Glutamatergic neuron (in vitro differentiated cells): ENCODE results near the gene ANKRD66. TPM values are rescaled to one million over a fixed set of nuclear protein-coding genes. Genes with fewer than 3 reads are reported as not detected.

Experiments used
- DNase-seq: peaks from one replicate; pipeline ENCODE4 v3.0.0; 2022
- H3K27ac Mint-ChIP-seq: one replicate; pipeline ENCODE4 v1.8.0; 2020; ENCODE audit warnings: mild to moderate bottlenecking, mixed read lengths, inconsistent platforms; ENCODE audit not compliant: unreplicated experiment
- H3K27me3 Mint-ChIP-seq: one replicate; pipeline ENCODE4 v1.8.0; 2020; ENCODE audit warnings: mild to moderate bottlenecking, moderate library complexity, mixed read lengths, inconsistent platforms; ENCODE audit not compliant: unreplicated experiment
- H3K36me3 Mint-ChIP-seq: one replicate; pipeline ENCODE4 v1.8.0; 2020; ENCODE audit warnings: mild to moderate bottlenecking, mixed read lengths, inconsistent platforms; ENCODE audit not compliant: unreplicated experiment
- H3K4me1 Mint-ChIP-seq: one replicate; pipeline ENCODE4 v1.8.0; 2020; ENCODE audit warnings: mild to moderate bottlenecking, low read depth, mixed read lengths, inconsistent platforms; ENCODE audit not compliant: unreplicated experiment
- H3K4me3 Mint-ChIP-seq: one replicate; pipeline ENCODE4 v1.8.0; 2020; ENCODE audit warnings: mild to moderate bottlenecking, mixed read lengths, inconsistent platforms; ENCODE audit not compliant: unreplicated experiment
- H3K9me3 Mint-ChIP-seq: one replicate; pipeline ENCODE4 v1.8.0; 2020; ENCODE audit warnings: mild to moderate bottlenecking, moderate library complexity, mixed read lengths, inconsistent platforms; ENCODE audit not compliant: unreplicated experiment
- total RNA-seq: library from RNA; stranded (reverse); fragmentation: NEBNext Ultra II Directional; extraction: Animal tissue kit (Norgen Biotek cat#: 25700); gene quantifications from one replicate; pipeline ENCODE4 v1.2.1, GENCODE V29; 2021; ENCODE audit not compliant: unreplicated experiment
- TF ChIP-seq, protein P1 (sequence below): fragments of 200-600 bp; sonication (generic); IDR thresholded peaks from one replicate; pipeline ENCODE4 v1.5.0; 2021; ENCODE audit not compliant: partially characterized antibody, unreplicated experiment

The ANKRD66 gene
- total RNA-seq, 1 donor from 2014 or later, result not detected

DNA sequence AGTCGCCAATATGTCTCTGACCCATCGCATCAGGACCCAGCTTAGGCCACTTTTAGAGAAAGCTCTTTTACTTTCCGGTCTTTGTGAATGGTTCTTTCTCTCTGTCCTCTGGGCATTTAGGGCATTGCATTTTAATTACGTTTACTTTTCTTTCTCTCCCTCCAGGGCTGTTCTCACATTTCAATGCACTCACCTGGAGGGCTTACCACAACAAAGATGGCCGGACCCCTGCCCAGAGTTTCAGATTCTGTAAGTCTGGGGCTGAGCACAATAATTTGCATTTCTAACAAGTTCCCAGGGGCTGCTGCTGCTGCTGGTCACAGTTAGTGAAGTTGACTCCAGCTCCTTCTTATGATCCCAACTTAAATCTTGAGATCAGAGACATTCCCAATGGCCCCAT lies 3.0 kb downstream of the ANKRD66 start:
- no peak overlapping the region for H3K4me3 Mint-ChIP-seq
- H3K27ac Mint-ChIP-seq, result no peak overlapping the region
- H3K27me3 Mint-ChIP-seq, result no peaks in the 10 kb centered on the region
- H3K36me3 Mint-ChIP-seq, result no peaks in the 10 kb centered on the region
- TF ChIP-seq, protein P1, sequence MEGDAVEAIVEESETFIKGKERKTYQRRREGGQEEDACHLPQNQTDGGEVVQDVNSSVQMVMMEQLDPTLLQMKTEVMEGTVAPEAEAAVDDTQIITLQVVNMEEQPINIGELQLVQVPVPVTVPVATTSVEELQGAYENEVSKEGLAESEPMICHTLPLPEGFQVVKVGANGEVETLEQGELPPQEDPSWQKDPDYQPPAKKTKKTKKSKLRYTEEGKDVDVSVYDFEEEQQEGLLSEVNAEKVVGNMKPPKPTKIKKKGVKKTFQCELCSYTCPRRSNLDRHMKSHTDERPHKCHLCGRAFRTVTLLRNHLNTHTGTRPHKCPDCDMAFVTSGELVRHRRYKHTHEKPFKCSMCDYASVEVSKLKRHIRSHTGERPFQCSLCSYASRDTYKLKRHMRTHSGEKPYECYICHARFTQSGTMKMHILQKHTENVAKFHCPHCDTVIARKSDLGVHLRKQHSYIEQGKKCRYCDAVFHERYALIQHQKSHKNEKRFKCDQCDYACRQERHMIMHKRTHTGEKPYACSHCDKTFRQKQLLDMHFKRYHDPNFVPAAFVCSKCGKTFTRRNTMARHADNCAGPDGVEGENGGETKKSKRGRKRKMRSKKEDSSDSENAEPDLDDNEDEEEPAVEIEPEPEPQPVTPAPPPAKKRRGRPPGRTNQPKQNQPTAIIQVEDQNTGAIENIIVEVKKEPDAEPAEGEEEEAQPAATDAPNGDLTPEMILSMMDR, result no peak
- no peaks in the 10 kb centered on the region for H3K9me3 Mint-ChIP-seq
- no peak for DNase-seq
- no peaks in the 10 kb centered on the region for H3K4me1 Mint-ChIP-seq

DNA sequence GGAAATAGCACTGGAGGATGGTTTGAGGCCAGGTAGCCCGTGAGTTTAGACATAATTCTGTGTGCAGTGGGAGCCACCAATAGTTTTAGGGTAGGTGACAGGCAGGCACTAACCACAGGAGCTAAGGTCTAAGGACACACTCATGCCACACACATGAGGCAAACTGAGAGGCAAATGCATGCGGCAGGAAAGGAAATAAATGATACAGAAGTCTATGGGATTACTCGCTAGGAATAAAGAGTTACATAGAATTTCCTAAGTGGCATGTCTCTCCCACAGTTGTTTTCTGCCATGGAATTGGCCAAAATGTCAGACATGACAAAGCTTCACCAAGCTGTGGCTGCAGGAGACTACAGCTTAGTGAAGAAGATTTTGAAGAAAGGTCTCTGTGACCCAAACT lies 4.9 kb downstream of the ANKRD66 start:
- DNase-seq, result no peak
- Mint-ChIP-seq H3K36me3 (no peaks in the 10 kb centered on the region), H3K9me3 (no peaks in the 10 kb centered on the region), H3K4me1 (no peaks in the 10 kb centered on the region), H3K27me3 (no peaks in the 10 kb centered on the region), H3K4me3 (no peak overlapping the region), H3K27ac (no peak overlapping the region)
- TF ChIP-seq, protein P1, result no peak

DNA sequence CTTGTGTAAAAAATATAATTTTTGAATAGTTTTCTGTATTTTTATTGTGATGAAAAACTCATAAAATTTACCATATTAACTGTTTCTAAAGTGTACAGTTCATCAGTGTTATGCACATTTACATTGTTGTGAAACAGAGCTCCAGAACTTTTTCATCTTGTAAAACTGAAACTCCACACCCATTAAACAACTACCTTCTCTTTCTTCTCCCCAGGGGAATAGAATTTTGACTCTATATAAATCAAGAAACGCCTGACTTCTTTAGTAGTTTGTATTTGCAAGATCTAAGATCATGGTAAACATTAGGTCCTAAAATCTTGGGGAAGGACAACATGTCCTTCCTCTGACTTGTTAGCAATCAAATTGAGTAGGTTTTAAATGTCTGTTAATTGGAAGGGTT lies 9.1 kb downstream of the ANKRD66 start:
- Mint-ChIP-seq H3K4me3 (no peak overlapping the region), H3K27ac (no peak overlapping the region), H3K27me3 (no peaks in the 10 kb centered on the region), H3K36me3 (no peaks in the 10 kb centered on the region), H3K9me3 (no peaks in the 10 kb centered on the region), H3K4me1 (no peaks in the 10 kb centered on the region)
- no peak for DNase-seq
- TF ChIP-seq, protein P1, result no peak

DNA sequence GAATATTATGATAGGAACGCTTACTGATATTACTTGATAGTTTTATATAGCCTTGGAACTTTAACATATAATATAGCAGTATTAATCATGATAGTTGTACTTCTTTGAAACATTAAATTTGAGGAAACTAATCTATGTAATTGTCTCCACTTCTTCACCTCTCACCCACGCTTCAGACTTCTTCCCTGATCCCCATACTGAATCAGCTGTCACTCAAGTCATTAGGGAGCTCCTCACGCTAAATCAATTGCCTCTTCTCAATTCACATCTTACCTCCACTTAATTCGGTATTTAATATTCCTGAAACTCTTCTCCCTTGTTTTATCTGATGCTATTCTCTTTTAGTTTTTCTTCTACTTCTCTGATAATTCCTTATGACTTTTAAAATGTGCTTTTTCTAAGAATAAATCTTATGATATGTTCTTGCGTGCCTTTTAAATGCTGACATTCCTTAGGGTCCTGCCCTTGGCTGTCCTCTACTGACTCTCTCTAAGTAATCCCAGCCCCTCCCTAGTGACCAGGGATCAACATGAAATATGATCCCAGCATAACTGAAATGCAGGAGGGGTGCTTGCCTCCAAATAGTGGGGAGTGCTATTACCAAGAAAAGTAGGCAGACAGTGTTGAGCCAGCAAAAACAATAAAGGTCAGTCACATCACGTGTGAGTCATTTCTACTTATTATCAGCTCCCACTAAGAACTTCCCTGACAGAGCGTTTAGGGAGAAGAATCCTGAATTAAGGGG lies 9.9 kb downstream of the ANKRD66 start:
- no peak overlapping the region for H3K27ac Mint-ChIP-seq
- DNase-seq, result no peak
- TF ChIP-seq, protein P1, result no peak
- no peaks in the 10 kb centered on the region for H3K4me1 Mint-ChIP-seq
- H3K9me3 Mint-ChIP-seq, result no peaks in the 10 kb centered on the region
- no peaks in the 10 kb centered on the region for H3K36me3 Mint-ChIP-seq
- no peaks in the 10 kb centered on the region for H3K27me3 Mint-ChIP-seq
- no peak overlapping the region for H3K4me3 Mint-ChIP-seq

DNA sequence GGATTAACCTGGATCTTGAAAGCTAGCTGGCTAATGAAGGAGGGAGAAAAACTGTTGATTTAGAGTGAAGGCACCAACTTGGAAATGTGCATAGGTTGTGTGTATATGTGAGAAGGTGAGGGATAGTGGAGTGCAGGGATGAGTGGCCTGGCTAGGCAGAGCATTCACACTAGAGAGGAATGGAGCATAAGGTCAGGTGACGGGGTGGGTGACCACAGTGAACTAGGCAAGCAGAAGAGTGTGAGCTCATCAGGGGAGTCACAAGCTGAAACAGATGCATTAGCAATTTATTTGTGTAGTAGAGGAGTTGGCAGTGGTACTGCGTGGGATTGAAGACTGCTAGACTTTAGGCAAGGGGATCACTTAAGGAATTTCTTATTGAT lies 10.5 kb downstream of the ANKRD66 start:
- no peak for DNase-seq
- H3K9me3 Mint-ChIP-seq, result no peaks in the 10 kb centered on the region
- no peaks in the 10 kb centered on the region for H3K36me3 Mint-ChIP-seq
- no peaks in the 10 kb centered on the region for H3K4me1 Mint-ChIP-seq
- H3K27me3 Mint-ChIP-seq, result no peaks in the 10 kb centered on the region
- H3K27ac Mint-ChIP-seq, result no peak overlapping the region
- no peak overlapping the region for H3K4me3 Mint-ChIP-seq
- TF ChIP-seq, protein P1, result no peak
